HCT116 (cell line): Measurements from ENCODE around the gene FHIT.

Experiments
- CTCF ChIP-seq, 3 experiments: fragments of 200-600 bp in 1 of 3; sonication (generic) in 1 of 3; IDR thresholded peaks in 2 of 3; conservative IDR thresholded peaks in 1 of 3; 2 replicates each; pipeline ENCODE4 v1.5.1; 2012 to 2017; ENCODE audit warnings: low read depth in 2 of 3, low read length in 2 of 3, antibody characterized with exemption in 1 of 3, borderline replicate concordance in 1 of 3, control low read depth in 1 of 3, mild to moderate bottlenecking in 1 of 3, mixed read lengths in 1 of 3, mixed run types in 1 of 3, moderate library complexity in 1 of 3; ENCODE audit not compliant: insufficient read depth in 1 of 3
- EZH2 ChIP-seq: fragments of 200-600 bp; sonication (generic); IDR thresholded peaks from 2 replicates; pipeline ENCODE4 v1.6.1; 2017; ENCODE audit warnings: antibody characterized with exemption, mixed run types
- JUND ChIP-seq: IDR thresholded peaks from 2 replicates; pipeline ENCODE4 v1.6.1; 2012
- MAX ChIP-seq: IDR thresholded peaks from 2 replicates; pipeline ENCODE4 v1.6.1; 2012
- POLR2A ChIP-seq: IDR thresholded peaks from 2 replicates; pipeline ENCODE4 v1.7.0; 2011; ENCODE audit warnings: borderline replicate concordance; ENCODE audit not compliant: insufficient read depth, insufficient read length; ENCODE audit errors: extremely low read depth
- POLR2AphosphoS5 ChIP-seq: IDR thresholded peaks from 2 replicates; pipeline ENCODE4 v1.6.1; 2011; ENCODE audit warnings: mild to moderate bottlenecking, low read depth, low read length, moderate library complexity
- RAD21 ChIP-seq: IDR thresholded peaks from 2 replicates; pipeline ENCODE4 v1.6.1; 2012; ENCODE audit warnings: low read depth, mild to moderate bottlenecking
- REST ChIP-seq: IDR thresholded peaks from 2 replicates; pipeline ENCODE4 v1.6.1; 2012; ENCODE audit warnings: low read depth
- SIN3A ChIP-seq: IDR thresholded peaks from 2 replicates; pipeline ENCODE4 v1.6.1; 2012; ENCODE audit warnings: low read depth
- SP1 ChIP-seq: IDR thresholded peaks from 2 replicates; pipeline ENCODE4 v1.6.1; 2012; ENCODE audit warnings: low read depth
- YY1 ChIP-seq: IDR thresholded peaks from 2 replicates; pipeline ENCODE4 v1.6.1; 2011; ENCODE audit warnings: low read length, low read depth, moderate library complexity, mild to moderate bottlenecking; ENCODE audit not compliant: insufficient replicate concordance; ENCODE audit errors: extremely low read depth

GRCh38 chr3:59751606-59752005 is 1499.6 kb downstream of the FHIT start:
- TF ChIP-seq CTCF (IDR thresholded peaks at IDR 0.05 in 2 of 3, conservative IDR thresholded peaks at IDR 0.05 in 1 of 3; ENCODE audit: borderline replicate concordance in 1 of 3, insufficient read depth in 1 of 3, low read depth in 2 of 3, low read length in 2 of 3) = no peak
- no peak for TF ChIP-seq EZH2
- no peak for TF ChIP-seq YY1
- no peak for TF ChIP-seq RAD21
- TF ChIP-seq POLR2A = no peak
- no peak for TF ChIP-seq JUND
- no peak for TF ChIP-seq SP1
- no peak for TF ChIP-seq SIN3A
- no peak for TF ChIP-seq POLR2AphosphoS5
- TF ChIP-seq MAX = no peak
- no peak for TF ChIP-seq REST
